Calu3 (cell line): ENCODE measurements around the gene SPPL3. TPM values are rescaled to one million over a fixed set of nuclear protein-coding genes. Genes with fewer than 3 reads are reported as not detected.
A peak's percentile ranks its signal among the peaks of the same experiment; 100 is the strongest.

Source experiments
- BruUV-seq: library from RNA; stranded (reverse); fragments of 400-500 nt; replicated peaks from 2 replicates; lab custom pipeline; 2021; lab: Mats Ljungman, UMichigan
- CTCF ChIA-PET: fragments of 300-600 bp; sonication (Branson Sonifier 250); formaldehyde crosslinking; loops from one replicate; lab custom pipeline; 2022; ENCODE audit warnings: antibody characterized with exemption; lab: Charles Lee
- DNase-seq: peaks from one replicate; pipeline ENCODE4 v3.0.0; 2022
- H3K27ac Mint-ChIP-seq: one replicate; pipeline ENCODE4 v1.8.0; 2022; ENCODE audit warnings: mixed read lengths; ENCODE audit not compliant: unreplicated experiment
- H3K27me3 Mint-ChIP-seq: one replicate; pipeline ENCODE4 v1.8.0; 2022; ENCODE audit warnings: mixed read lengths; ENCODE audit not compliant: unreplicated experiment
- H3K36me3 Mint-ChIP-seq: one replicate; pipeline ENCODE4 v1.8.0; 2022; ENCODE audit warnings: mild to moderate bottlenecking, moderate library complexity, mixed read lengths; ENCODE audit not compliant: insufficient read depth, unreplicated experiment
- H3K4me1 Mint-ChIP-seq: one replicate; pipeline ENCODE4 v1.8.0; 2022; ENCODE audit warnings: mild to moderate bottlenecking, low read depth, mixed read lengths; ENCODE audit not compliant: unreplicated experiment
- H3K4me3 Mint-ChIP-seq: one replicate; pipeline ENCODE4 v1.8.0; 2022; ENCODE audit warnings: mild to moderate bottlenecking, low read depth, moderate library complexity, mixed read lengths; ENCODE audit not compliant: unreplicated experiment
- H3K9me3 Mint-ChIP-seq: one replicate; pipeline ENCODE4 v1.8.0; 2022; ENCODE audit warnings: low read depth, mixed read lengths; ENCODE audit not compliant: unreplicated experiment
- intact Hi-C: fragments of 100-400 bp; cut with micrococcal nuclease; formaldehyde crosslinking; loops from one replicate; pipeline ENCODE4 v1.10.0; 2022; ENCODE audit not compliant: unreplicated experiment
- total RNA-seq: library from RNA; stranded (reverse); gene quantifications from 2 replicates; pipeline ENCODE4 v1.2.3, GENCODE V29; 2022
- TF ChIP-seq, protein P1 (sequence below): fragments of 200-600 bp; IDR thresholded peaks from one replicate; pipeline ENCODE4 v1.8.0; 2022; ENCODE audit warnings: antibody characterized with exemption; ENCODE audit not compliant: unreplicated experiment

Gene SPPL3
- total RNA-seq, 1 experiment from 2014 or later, result 61.0 TPM

DNA sequence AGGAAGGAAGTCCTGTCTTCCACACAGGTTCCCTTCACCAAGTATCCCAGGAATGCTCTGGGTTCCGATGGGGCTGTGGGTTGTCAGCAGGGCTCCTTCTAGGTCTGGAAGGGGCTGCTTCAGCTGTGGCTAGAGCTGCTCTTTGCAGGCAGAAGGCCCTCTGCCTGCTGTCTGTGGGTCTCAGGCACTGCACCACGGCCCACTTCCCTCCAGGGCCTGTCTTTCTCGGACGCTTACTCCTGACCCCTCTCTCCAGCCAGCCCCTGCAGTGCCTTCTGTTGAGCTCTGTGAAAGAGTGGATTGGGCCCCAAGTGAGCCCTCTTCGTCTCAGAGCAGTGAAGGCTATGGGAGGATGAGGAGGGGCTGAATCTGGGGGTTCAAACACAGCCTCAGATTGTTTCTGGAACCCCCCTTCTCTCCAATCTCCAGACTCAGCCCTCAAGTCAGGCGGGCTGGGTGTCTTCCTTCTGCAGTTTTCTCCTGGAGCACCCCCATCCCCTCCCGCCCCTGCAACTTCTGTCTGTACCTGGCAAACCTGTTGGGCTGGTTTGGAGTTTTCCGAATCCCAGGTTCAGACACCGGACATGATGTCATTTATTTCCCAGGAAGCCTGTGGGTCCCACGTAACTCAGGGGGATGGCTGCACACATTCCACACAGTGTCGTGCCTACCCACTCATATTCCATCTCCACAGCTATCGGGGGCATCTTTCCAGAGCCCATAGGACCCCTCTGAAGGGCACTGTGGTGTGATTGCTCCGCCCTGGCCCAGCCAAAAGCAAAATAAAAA is 24.9 kb upstream of the SPPL3 start:
- intact Hi-C loops, result no loop called here
- TF ChIP-seq, protein P1, sequence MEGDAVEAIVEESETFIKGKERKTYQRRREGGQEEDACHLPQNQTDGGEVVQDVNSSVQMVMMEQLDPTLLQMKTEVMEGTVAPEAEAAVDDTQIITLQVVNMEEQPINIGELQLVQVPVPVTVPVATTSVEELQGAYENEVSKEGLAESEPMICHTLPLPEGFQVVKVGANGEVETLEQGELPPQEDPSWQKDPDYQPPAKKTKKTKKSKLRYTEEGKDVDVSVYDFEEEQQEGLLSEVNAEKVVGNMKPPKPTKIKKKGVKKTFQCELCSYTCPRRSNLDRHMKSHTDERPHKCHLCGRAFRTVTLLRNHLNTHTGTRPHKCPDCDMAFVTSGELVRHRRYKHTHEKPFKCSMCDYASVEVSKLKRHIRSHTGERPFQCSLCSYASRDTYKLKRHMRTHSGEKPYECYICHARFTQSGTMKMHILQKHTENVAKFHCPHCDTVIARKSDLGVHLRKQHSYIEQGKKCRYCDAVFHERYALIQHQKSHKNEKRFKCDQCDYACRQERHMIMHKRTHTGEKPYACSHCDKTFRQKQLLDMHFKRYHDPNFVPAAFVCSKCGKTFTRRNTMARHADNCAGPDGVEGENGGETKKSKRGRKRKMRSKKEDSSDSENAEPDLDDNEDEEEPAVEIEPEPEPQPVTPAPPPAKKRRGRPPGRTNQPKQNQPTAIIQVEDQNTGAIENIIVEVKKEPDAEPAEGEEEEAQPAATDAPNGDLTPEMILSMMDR, result no peak
- Mint-ChIP-seq H3K27me3 (no peaks in the 10 kb centered on the region), H3K36me3 (peaks cover 15% of the 10 kb centered on the region), H3K27ac (peak overlapping the region; percentile 79), H3K9me3 (no peaks in the 10 kb centered on the region), H3K4me3 (peak overlapping the region; percentile 48), H3K4me1 (peaks cover 9% of the 10 kb centered on the region)
- DNase-seq, result peak; percentile 82
- BruUV-seq, result no TSS peak
- CTCF ChIA-PET, result interaction anchor here (0.6 kb wide), 1 partner anchor 66 kb away, joined by 3 read pairs; no protein-coding TSS in a partner anchor

DNA sequence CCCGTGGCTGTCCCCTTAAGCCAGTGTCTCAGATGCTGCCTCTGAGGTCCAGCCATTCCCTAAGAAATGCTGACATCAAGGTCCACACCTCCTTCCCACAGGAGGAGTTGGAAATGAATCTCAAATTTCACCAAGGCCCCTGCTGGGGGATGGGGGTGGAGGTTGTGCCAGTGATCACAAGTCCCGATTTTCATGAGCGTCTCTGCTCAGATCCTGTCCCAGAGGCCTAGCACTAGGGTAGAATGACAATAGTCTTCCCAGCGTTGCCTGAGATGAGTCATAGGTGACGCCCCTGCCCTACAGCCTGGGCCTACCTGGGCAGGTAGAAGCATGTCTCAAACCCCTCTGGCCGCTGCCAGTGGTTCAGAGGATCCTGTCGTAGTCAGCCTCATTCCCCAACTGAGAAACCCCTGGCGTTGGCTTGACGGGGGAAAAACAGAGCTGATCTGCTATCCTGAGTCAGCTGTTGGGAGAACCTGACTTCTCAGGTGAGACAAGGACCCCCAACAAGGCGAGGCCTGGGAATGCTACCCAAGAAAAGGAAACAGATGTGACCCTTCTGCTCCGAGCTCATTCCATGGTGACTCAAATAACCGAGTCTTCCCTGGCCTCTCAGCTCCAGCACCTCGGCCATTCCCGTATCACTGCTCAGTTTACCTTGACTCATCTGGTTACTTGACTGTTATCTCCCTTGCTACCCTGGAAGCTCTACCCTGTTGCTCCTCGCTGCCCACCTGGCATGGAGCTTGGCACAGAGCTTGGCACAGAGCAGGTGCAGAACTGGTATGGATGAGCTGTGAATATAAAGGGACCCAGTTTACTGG is 21.8 kb upstream of the SPPL3 start:
- peak; percentile 11 for DNase-seq
- H3K9me3 Mint-ChIP-seq, result no peaks in the 10 kb centered on the region
- intact Hi-C loops, result no loop called here
- BruUV-seq, result no TSS peak
- H3K4me1 Mint-ChIP-seq, result peaks cover 9% of the 10 kb centered on the region
- H3K27ac Mint-ChIP-seq, result no peak overlapping the region
- no peak overlapping the region for H3K4me3 Mint-ChIP-seq
- H3K36me3 Mint-ChIP-seq, result peaks cover 15% of the 10 kb centered on the region
- H3K27me3 Mint-ChIP-seq, result no peaks in the 10 kb centered on the region
- TF ChIP-seq, protein P1, result no peak
- CTCF ChIA-PET, result interaction anchor here (1.3 kb wide), 1 partner anchor 63 kb away, joined by 7 read pairs; no protein-coding TSS in a partner anchor

GRCh38 chr12:120922279-120922678 is 18.1 kb upstream of the SPPL3 start:
- no peaks in the 10 kb centered on the region for H3K27me3 Mint-ChIP-seq
- no peak for DNase-seq
- intact Hi-C loops, result no loop called here
- TF ChIP-seq, protein P1, result no peak
- H3K36me3 Mint-ChIP-seq, result no peaks in the 10 kb centered on the region
- CTCF ChIA-PET, result no interaction called here
- H3K27ac Mint-ChIP-seq, result no peak overlapping the region
- H3K9me3 Mint-ChIP-seq, result no peaks in the 10 kb centered on the region
- no peak overlapping the region for H3K4me3 Mint-ChIP-seq
- no peaks in the 10 kb centered on the region for H3K4me1 Mint-ChIP-seq
- no TSS peak for BruUV-seq

DNA sequence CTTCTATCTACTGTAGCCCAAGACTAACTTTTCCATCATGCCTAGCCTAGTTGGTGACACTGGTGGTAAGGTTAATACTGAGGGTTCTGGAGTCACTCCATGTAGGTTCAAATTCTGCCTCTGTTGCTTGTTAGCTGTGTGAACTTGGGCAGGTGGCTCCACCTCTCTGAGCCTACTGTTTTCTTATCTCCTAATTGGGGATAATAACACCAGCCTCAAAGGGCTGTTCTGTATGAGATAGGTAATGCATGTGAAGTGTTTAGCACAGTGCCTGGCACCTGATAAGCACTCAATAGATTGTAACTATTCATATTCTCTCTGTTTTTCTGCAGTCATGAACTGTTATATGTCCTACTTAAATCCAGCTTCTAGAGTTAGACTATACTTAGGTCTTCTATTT is 17.5 kb upstream of the SPPL3 start:
- intact Hi-C loops, result no loop called here
- H3K4me3 Mint-ChIP-seq, result no peak overlapping the region

More for the DNA sequence above, 17.5 kb upstream of the SPPL3 start:
- BruUV-seq, result no TSS peak
- CTCF ChIA-PET, result no interaction called here
- no peak for DNase-seq
- Mint-ChIP-seq H3K36me3 (no peaks in the 10 kb centered on the region), H3K9me3 (no peaks in the 10 kb centered on the region), H3K27ac (no peak overlapping the region), H3K27me3 (no peaks in the 10 kb centered on the region), H3K4me1 (no peaks in the 10 kb centered on the region)
- TF ChIP-seq, protein P1, result no peak
